HFF-Myc (cell line): ENCODE data around the gene GTF2H2C_2.
"Not testable (repeated sequence)": the region's sequence is repeated elsewhere in the genome, so short reads cannot be mapped to it uniquely, and the experiment has no call there.

ENCODE experiments used
- DNase-seq: peaks from one replicate; pipeline ENCODE4 v3.0.0-alpha.2; 2011; ENCODE audit warnings: low read depth; ENCODE audit errors: extremely low read depth
- H3K4me3 ChIP-seq: replicated peaks from 2 replicates; pipeline ENCODE4 v1.5.1; 2011; ENCODE audit warnings: low read depth, mild to moderate bottlenecking, control low read depth, low read length

Gene GTF2H2C_2

DNA sequence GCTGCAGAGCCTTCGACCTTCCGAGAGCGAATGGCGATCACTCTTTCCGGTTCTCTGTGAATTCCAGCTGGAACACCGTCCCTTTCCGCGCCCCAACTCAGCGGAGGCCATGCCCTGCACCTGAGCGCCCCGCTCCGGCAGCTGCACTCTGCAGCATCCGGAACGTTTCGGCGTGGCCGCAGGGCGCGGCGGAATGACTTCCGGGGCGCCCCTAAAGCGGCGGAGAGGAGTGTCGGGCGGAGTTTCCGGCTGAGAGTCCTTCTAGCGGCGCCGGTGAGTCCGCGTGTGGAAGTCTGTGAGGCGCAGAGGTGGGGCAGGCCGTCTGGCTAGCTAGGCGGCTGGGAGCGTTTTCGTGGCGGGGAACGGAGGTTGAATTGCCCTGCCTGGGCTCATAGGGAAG is at the start of gene GTF2H2C_2:
GTF2H2C_2 (plus strand) TSS at position 252 of the 400 bp plus-strand sequence.
- not testable (repeated sequence) for DNase-seq, H3K4me3 ChIP-seq

DNA sequence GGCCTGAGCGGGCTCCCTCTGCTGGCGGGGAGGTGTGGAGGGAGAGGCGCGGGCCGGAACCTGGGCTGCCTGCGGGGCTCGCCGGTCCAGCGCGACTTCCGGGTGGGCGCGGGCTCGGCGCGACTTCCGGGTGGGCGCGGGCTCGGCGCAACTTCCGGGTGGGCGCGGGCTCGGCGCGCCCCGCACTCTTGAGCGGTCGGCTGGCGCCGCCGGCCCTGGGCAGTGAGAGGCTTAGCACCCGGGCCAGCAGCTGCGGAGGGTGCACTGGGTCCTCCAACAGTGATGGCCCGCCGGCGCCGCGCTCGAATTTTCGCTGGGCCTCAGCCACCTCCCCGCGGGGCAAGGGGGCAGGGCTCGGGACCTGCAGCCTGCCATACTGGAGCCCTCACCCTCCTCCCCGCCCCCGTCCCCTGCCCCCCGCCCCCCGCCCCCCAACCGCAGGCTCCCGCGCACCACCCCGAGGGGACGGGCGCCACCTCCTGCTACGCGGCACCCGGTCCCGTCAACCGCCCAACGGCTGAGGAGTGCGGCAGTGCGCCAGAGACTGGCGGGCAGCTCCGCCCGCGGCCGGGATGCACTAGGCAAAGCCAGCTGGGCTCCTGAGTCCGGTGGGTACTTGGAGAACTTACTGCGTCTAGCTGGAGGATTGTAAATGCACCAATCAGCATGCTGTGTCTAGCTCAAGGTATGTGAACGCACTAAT is 14.0 kb upstream of the GTF2H2C_2 start:
- H3K4me3 ChIP-seq: peak overlapping the region; percentile 37
- peak; percentile 30 for DNase-seq

DNA sequence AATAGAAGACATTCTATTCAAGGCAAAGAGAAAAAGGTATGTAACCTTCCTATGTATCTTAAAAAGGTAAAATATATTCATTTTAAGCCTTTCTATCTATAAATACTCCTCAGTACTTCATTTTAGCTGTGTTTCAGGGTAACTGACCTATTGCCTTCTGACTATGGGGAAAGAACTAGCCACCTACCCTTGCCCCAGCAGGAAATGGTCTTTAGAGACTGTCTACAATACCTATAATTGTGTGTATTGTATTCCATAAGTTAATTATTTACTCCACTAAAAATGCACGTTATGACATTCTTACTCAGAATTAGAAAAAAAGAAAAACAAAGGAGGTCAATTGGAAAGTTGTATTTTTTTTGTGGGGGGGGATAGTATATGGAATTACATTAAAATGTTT is 6.2 kb downstream of the GTF2H2C_2 start:
- not testable (repeated sequence) for H3K4me3 ChIP-seq, DNase-seq

DNA sequence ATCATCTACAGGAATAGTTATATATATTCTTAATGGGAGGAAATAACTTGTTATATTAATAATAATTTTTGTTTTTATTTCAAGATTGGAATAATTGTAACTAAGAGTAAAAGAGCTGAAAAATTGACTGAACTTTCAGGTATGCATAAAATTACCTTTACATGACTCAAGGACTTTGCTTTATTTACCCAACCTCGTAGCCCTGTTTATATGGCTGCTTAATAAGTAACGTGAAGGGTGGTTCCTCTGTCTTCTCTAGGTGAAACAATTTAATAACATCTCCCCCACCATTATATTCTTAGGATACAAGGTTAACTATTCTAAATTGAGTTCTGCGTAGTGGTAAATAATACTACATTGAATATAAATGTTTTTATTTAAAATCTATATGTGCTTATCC is 8.0 kb downstream of the GTF2H2C_2 start:
- not testable (repeated sequence) for DNase-seq

DNA sequence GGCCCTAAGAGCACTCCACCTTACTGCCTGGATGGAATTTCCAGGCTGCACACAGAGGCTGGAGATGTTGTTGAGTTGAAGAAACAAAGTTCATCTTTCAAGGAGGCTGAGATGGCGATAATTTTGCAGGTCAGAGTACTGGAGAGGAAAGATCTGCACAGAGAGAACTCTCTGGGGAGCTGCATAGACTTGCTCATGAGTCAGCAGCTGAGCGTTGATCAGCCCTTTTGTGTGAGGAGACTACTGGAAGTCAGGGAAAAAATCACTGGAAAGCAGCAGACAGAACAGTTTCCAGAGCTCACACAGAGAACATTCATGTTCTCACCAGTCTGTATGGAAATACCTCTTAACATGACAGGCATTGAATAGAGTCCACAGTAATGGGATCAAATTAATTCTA is 23.4 kb downstream of the GTF2H2C_2 start:
- DNase-seq, H3K4me3 ChIP-seq: not testable (repeated sequence)

More for the DNA sequence above, 8.0 kb downstream of the GTF2H2C_2 start:
- H3K4me3 ChIP-seq: not testable (repeated sequence)

DNA sequence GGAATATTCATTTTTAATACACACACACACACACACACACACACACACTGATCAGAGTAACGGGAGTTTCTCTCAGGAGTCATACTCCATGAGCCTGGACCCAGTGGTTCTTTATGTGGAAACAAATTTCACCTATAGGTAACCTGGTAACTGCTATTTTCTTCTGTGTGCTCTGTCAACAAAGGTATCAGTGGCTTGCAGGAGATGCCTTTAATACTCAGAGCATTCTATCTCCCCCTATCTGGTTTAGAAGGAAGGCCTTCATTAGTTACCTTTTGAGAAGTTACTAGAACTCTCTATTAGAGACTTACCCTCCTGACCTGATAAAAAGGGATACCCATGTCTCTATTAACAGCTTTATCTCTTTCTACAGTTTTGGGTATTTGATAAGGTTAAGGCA is 34.4 kb downstream of the GTF2H2C_2 start:
- not testable (repeated sequence) for DNase-seq, H3K4me3 ChIP-seq

DNA sequence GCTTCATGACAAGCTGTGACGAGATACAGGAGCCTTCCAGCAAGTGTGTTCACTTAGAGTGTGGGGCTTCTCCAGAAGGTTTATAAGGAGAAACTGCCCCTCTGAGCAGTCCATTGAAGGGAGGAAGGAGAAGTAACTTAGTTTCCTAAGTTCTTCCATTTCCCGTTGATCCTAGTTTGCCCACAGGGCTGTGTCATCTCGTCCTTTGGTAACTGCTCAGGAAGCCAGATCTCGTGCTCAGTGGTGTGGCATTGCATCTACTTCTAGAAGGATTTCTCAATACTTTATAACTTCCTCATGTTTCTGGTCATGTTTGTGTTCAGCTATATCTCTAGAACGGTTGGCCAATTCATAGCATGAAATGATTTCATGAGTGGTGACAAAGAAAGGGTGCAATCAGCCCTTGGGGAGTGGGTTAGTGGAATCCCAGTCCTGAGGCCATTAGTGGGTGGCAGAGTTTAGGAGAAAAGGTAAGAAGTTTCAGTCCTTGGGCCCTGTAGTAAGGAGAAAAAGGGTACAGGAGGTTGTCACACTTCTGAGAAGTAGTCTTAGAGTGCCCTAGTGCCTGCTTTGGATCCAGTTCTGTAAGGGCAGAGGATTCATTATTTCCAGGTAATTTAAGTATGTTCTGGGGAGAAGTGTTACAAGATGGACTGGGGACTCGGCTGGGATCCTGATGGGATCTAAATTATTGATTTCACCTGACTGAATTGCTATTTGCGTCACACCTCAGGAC is 36.2 kb downstream of the GTF2H2C_2 start:
- H3K4me3 ChIP-seq, DNase-seq: not testable (repeated sequence)

DNA sequence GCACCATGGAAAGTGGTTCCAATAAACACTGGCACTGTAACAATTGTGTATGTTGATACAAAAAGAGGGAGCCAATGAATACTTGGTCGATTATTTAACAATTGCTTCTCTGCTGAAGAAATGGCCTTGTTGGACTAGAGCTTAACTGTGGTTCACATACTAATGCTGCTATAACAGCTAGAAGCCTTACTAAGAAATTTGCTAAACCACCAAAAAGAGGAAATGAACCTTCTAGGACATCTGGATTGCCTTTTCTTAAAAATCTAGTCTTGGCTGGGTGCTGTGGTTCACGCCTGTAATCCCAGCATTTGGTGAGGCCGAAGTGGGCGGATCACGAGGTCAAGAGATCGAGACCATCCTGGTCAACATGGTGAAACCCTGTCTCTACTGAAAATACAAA is 41.9 kb downstream of the GTF2H2C_2 start:
- H3K4me3 ChIP-seq, DNase-seq: not testable (repeated sequence)

DNA sequence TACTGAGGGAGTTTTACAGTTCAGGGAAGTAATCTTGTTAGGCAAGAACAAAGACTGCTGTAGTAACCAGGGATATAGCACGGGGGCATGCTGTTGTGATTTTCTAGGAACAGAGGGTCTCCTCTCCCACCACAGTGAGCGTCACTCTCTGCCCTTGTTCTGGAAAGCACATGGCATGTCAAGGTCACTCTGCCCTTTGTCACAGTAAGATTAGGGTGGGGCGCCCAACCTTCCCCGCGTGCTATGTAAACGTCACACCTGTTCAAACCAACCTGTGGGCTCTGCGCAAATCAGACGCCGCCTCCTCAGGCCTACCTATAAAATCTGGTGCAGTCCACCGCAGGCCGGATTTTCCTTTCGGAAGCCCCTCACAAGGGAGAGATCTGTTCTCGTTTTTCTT is 44.0 kb downstream of the GTF2H2C_2 start:
- not testable (repeated sequence) for DNase-seq, H3K4me3 ChIP-seq

DNA sequence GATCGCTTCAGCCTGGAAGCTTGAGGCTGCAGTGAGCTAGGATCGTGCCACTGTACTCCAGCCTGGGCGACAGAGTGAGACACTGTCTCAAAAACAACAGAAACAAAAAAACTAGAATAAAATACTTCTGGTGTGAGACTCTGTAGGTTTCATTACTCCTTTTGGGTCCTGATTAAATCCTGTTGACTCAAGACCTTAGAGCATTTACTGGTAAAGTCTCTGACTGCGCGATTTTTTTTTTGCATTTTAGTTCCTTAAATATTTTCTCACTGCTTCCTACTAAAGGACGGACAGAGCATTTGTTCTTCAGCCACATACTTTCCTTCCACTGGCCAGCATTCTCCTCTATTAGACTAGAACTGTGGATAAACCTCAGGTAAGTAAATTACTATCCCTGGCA is 46.8 kb downstream of the GTF2H2C_2 start:
- not testable (repeated sequence) for DNase-seq, H3K4me3 ChIP-seq

DNA sequence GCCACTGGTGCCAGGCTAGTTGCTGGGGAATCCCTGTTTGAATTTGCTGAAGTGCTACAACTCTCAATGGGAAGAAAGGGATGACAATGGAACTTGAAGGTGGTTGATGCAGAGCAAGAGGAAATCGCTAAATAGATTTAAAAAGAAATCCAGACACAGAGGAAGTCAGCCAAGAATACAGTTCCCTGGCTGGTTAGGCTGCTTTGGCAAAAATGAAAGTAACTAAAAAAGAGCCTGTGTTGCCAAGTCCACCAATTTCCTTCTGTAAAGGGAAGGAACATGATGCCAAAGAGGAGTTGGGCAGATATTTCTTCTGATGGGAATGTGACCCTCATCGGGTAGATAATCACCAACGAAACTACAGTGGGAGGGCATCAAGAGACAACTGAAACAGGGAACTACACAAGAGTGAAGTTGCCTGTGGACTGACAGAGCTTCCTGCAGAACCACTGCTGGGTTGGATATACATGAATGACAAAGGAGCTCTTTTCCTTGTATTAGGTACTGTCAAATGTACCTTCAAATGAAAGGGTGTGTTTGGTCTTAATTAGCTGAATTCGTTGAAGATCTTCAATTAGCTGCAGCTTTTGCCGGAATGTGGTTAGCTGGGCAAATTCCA is 49.0 kb downstream of the GTF2H2C_2 start:
- not testable (repeated sequence) for H3K4me3 ChIP-seq, DNase-seq

DNA sequence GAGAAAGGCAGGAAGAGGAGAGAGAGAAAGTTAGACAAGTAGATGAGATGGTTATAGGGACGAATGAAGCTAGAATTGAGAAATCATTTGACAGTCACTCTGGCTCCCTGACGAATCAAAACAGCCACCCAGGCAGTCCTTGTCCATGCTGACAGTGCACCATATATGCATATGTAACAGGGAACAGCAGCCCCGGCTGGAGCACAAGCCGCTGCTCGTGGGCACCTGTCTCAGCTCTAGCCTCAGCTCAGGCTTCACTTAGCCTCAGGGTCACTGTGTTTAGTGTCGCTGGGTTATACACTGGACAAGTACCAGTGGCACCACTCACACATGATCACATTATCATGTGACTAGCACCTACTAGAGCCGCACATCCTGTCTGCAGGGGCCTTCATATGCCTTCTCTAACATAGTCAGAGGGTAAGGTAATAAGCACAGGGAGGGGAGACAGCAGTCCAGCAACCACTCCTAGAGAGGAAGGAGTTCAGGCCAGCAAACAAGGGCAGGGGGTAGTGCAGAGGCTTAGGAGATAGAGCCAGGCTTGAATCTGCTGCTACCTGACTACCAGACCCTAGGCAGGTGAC is 54.9 kb downstream of the GTF2H2C_2 start:
- H3K4me3 ChIP-seq, DNase-seq: not testable (repeated sequence)
